ENCODE measurements around the gene LRRC74A.

LRRC74A gene

GRCh38 chr14:76826122-76826521, at the start of gene LRRC74A:
Gene LRRC74A, plus strand, starts transcription at chr14:76826408. Its CDS starts 290 bp downstream, at chr14:76826698.
- H3K4me3 Mint-ChIP-seq: no peak within 1 kb of the TSS
- H3K4me1 Mint-ChIP-seq (ENCODE audit: low read depth): no peaks in the 10 kb centered on the region
- no peak within 1 kb of the TSS for H3K27ac Mint-ChIP-seq
- no peaks in the 10 kb centered on the region for H3K9me3 Mint-ChIP-seq
- no peaks in the 10 kb centered on the region for H3K36me3 Mint-ChIP-seq (ENCODE audit: low read depth)
- no peak for DNase-seq (ENCODE audit: low spot score)
- H3K27me3 Mint-ChIP-seq (ENCODE audit: low read depth): peaks cover 6% of the 10 kb centered on the region

DNA sequence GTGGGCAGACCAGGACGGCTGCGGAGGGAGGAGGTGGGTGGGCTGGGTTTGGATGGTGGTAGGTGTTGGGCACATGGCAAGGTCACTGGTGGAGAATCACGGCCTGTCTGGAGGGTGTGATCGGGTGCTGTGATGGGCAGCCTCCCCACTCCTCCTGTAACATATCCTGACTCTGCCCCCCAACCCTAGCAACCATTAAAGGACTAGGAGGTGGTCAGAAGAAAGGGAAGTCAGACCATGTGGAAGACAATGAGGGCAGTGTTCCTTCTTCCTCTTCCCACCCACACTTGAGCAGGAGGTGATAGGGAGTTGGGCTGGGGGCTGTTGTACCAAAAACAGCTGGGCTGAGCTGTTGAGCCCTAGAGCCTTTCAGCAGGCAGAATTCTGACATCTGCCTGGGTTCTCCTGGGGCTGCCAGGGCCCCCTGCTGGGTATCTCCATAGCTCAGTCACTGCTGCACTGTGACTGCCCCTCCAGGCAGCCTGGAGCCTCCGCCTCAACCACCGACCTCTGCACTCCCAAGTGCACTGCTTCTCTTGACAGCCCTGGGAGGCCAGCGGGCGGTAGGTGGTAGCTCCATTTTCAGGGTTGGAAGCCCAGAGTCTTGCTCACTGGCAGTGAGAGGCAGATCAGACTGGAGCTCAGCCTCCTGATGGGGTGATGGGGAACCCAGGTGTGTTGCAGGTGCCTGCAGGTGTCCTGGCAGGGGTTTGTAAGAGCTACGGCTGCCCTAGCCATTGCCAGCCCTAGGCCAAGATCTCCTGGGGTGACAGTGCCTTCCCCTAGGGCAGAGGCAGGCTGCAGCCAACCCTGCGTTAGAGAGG, 49.6 kb upstream of the LRRC74A start:
- Mint-ChIP-seq H3K36me3 (ENCODE audit: low read depth) (peaks cover 5% of the 10 kb centered on the region), H3K4me3 (no peak overlapping the region), H3K27me3 (ENCODE audit: low read depth) (no peaks in the 10 kb centered on the region), H3K4me1 (ENCODE audit: low read depth) (peaks cover 12% of the 10 kb centered on the region), H3K9me3 (no peaks in the 10 kb centered on the region), H3K27ac (no peak overlapping the region)
- no peak for DNase-seq (ENCODE audit: low spot score)

DNA sequence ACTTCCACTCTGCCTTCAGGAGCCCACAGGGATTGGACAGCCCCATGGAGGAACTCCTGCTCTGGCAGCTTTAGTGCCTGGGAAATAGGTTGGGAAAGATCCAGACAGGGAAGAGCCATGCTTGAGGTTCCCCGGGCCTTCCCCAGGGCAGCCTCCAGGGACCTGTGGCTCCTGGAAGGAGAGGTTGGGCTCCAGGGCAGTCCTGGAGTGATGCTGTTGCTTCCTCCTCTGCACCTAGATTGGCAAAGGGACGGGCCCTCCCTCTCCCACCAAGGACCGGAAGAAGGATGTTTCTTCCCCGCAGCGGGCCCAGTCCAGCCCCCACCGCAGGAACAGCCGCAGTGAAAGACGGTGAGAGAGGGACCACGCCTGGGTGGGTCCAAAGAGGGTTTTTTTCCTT, 48.5 kb upstream of the LRRC74A start:
- H3K27me3 Mint-ChIP-seq (ENCODE audit: low read depth): no peaks in the 10 kb centered on the region

DNA sequence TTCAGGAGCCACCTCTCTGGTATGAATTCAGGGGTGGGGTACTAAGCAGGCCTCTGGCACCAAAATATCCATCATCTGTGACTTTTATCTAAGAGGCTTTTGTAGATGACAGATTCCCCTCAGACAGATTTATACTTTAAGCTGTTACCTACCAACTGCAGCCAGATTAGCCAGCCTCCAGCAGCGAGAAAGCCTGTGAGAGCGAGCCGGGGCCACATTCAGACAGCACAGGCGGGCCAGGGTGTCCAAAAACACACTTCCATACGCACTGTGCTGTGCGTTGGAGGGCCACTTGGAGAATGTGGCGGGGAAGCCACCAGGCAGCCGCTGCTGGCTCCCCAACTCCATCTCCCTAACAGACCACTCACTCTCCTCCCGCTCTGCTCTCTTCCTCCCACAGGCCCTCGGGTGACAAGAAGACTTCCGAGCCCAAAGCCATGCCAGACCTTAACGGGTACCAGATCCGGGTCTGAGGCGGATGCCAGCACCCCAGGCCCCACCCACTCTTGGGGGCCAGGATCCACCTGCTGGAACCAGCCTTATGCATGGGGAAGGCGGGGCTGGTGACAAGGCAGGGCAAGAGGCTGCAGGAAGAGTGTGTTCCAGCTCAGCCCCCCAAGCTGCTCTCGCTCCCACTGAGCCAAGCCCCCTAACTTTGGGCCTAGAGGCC, 47.5 kb upstream of the LRRC74A start:
- Mint-ChIP-seq H3K4me3 (no peak overlapping the region), H3K27me3 (ENCODE audit: low read depth) (no peaks in the 10 kb centered on the region), H3K36me3 (ENCODE audit: low read depth) (peaks cover 7% of the 10 kb centered on the region), H3K4me1 (ENCODE audit: low read depth) (peaks cover 26% of the 10 kb centered on the region), H3K9me3 (no peaks in the 10 kb centered on the region), H3K27ac (no peak overlapping the region)
- DNase-seq (ENCODE audit: low spot score): no peak

More for the DNA sequence above, 48.5 kb upstream of the LRRC74A start:
- DNase-seq (ENCODE audit: low spot score): no peak
- Mint-ChIP-seq H3K27ac (no peak overlapping the region), H3K9me3 (no peaks in the 10 kb centered on the region), H3K36me3 (ENCODE audit: low read depth) (peaks cover 7% of the 10 kb centered on the region), H3K4me3 (no peak overlapping the region), H3K4me1 (ENCODE audit: low read depth) (peaks cover 21% of the 10 kb centered on the region)

- Mint-ChIP-seq H3K4me1 (ENCODE audit: low read depth) (peaks cover 27% of the 10 kb centered on the region), H3K27me3 (ENCODE audit: low read depth) (no peaks in the 10 kb centered on the region), H3K9me3 (no peaks in the 10 kb centered on the region), H3K4me3 (no peak overlapping the region), H3K27ac (no peak overlapping the region), H3K36me3 (ENCODE audit: low read depth) (peaks cover 7% of the 10 kb centered on the region)
- DNase-seq (ENCODE audit: low spot score): no peak
Observed at GRCh38 chr14:76779221-76780057, 46.8 kb upstream of the LRRC74A start.

DNA sequence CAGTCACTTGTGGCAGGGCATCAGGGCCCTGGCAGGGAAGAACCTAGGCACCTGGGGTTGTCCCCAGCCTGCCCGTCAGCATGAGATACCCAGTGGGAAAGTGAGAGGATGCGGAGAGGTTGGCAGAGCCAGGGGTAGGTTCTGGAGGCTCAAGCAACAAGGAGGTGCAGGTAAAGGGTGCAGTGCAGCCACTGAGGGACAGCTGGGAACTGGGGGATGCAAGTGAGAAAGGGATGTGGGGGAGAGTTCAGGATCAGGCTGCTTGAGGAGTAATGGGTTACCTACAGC, 46.2 kb upstream of the LRRC74A start:
- Mint-ChIP-seq H3K9me3 (no peaks in the 10 kb centered on the region), H3K4me3 (peak overlapping the region; percentile 8), H3K27ac (peak overlapping the region; percentile 70), H3K27me3 (ENCODE audit: low read depth) (no peaks in the 10 kb centered on the region), H3K4me1 (ENCODE audit: low read depth) (peaks cover 29% of the 10 kb centered on the region), H3K36me3 (ENCODE audit: low read depth) (peaks cover 7% of the 10 kb centered on the region)
- no peak for DNase-seq (ENCODE audit: low spot score)

- peak overlapping the region; percentile 70 for H3K27ac Mint-ChIP-seq
- peaks cover 7% of the 10 kb centered on the region for H3K36me3 Mint-ChIP-seq (ENCODE audit: low read depth)
- H3K27me3 Mint-ChIP-seq (ENCODE audit: low read depth): no peaks in the 10 kb centered on the region
- H3K4me3 Mint-ChIP-seq: peak overlapping the region; percentile 8
- no peaks in the 10 kb centered on the region for H3K9me3 Mint-ChIP-seq
- DNase-seq (ENCODE audit: low spot score): no peak
- peaks cover 29% of the 10 kb centered on the region for H3K4me1 Mint-ChIP-seq (ENCODE audit: low read depth)
Observed at GRCh38 chr14:76780360-76780759, 45.8 kb upstream of the LRRC74A start.

GRCh38 chr14:76780875-76781647, 45.1 kb upstream of the LRRC74A start:
- H3K27me3 Mint-ChIP-seq (ENCODE audit: low read depth): no peaks in the 10 kb centered on the region
- peak overlapping the region; percentile 69 for H3K27ac Mint-ChIP-seq
- no peaks in the 10 kb centered on the region for H3K9me3 Mint-ChIP-seq
- no peak overlapping the region for H3K4me3 Mint-ChIP-seq
- peaks cover 29% of the 10 kb centered on the region for H3K4me1 Mint-ChIP-seq (ENCODE audit: low read depth)
- H3K36me3 Mint-ChIP-seq (ENCODE audit: low read depth): peaks cover 7% of the 10 kb centered on the region
- no peak for DNase-seq (ENCODE audit: low spot score)

DNA sequence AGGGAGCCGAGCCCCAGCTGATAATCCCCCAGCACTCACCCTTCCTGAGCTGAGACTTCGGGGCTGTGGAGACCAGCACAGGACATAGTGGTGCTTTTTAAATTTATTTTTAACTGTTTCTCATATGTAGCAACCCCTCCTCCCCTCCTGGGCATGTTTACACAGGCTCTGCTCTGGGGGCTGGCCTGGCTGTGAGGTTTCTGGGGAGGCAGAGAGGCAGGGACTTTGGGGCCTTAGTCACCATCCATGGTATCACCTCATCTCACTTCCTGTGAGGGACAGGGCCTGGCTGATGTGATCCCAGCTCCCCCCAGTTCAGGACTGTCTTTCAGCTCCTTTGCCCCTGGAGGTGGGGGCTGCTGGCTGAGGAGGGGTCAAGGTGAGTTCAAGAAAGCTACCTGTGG, 44.6 kb upstream of the LRRC74A start:
- peak overlapping the region; percentile 28 for H3K27ac Mint-ChIP-seq
- peaks cover 8% of the 10 kb centered on the region for H3K36me3 Mint-ChIP-seq (ENCODE audit: low read depth)
- no peaks in the 10 kb centered on the region for H3K9me3 Mint-ChIP-seq
- no peaks in the 10 kb centered on the region for H3K27me3 Mint-ChIP-seq (ENCODE audit: low read depth)
- H3K4me3 Mint-ChIP-seq: no peak overlapping the region
- DNase-seq (ENCODE audit: low spot score): no peak
- H3K4me1 Mint-ChIP-seq (ENCODE audit: low read depth): peaks cover 29% of the 10 kb centered on the region

- Mint-ChIP-seq H3K27me3 (ENCODE audit: low read depth) (no peaks in the 10 kb centered on the region), H3K27ac (peak overlapping the region; percentile 82), H3K4me3 (peak overlapping the region; percentile 64), H3K9me3 (no peaks in the 10 kb centered on the region), H3K36me3 (ENCODE audit: low read depth) (peaks cover 8% of the 10 kb centered on the region), H3K4me1 (ENCODE audit: low read depth) (peaks cover 32% of the 10 kb centered on the region)
- no peak for DNase-seq (ENCODE audit: low spot score)
Observed at GRCh38 chr14:76782115-76782884, 43.9 kb upstream of the LRRC74A start.

DNA sequence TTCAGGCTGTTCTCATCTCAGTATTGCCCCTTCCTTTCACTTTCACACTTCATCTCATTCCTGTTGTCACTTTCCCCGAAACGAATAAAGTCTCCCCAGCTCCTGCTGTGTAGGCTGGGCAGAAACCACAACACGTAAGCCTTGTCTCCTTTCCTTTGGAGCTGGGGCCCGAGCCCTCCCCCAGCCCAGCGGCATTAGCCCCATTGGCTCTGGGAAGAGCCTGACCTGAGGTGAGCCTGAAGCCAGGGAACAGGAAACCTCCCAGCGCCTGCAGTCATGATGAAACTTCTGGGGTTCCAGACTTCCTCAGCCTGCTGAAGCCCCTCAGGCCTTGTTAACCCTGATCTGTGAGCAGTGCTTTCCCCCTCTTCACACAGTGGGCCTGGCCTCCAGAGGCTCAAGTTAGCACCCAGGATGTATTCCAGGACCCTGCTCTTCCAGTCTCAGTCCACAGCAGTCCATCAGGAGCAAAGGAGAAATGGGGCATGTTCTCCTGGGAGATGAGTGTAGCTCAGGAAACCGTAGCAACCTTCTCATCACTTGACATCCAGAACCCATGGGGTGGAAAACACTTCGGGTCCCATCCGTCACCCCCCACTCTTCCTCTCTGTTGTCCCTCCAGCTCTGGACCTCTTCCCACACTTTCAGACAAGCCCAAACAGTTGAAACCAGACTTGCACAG, 43.2 kb upstream of the LRRC74A start:
- H3K4me3 Mint-ChIP-seq: peak overlapping the region; percentile 64

GRCh38 chr14:76784266-76784874, 41.8 kb upstream of the LRRC74A start:
- Mint-ChIP-seq H3K27ac (peak overlapping the region; percentile 16), H3K9me3 (no peaks in the 10 kb centered on the region), H3K27me3 (ENCODE audit: low read depth) (no peaks in the 10 kb centered on the region), H3K4me1 (ENCODE audit: low read depth) (peaks cover 32% of the 10 kb centered on the region), H3K36me3 (ENCODE audit: low read depth) (peaks cover 12% of the 10 kb centered on the region), H3K4me3 (no peak overlapping the region)
- no peak for DNase-seq (ENCODE audit: low spot score)

More for the DNA sequence above, 43.2 kb upstream of the LRRC74A start:
- Mint-ChIP-seq H3K27me3 (ENCODE audit: low read depth) (no peaks in the 10 kb centered on the region), H3K36me3 (ENCODE audit: low read depth) (peaks cover 8% of the 10 kb centered on the region), H3K9me3 (no peaks in the 10 kb centered on the region), H3K4me1 (ENCODE audit: low read depth) (peaks cover 32% of the 10 kb centered on the region), H3K27ac (peak overlapping the region; percentile 82)
- DNase-seq (ENCODE audit: low spot score): peak; percentile 22
